Aortic smooth muscle cell (primary cell): ENCODE data around the gene ENTPD2. TPM values are rescaled to one million over a fixed set of nuclear protein-coding genes. Genes with fewer than 3 reads are reported as not detected.

Source experiments
- total RNA-seq: library from RNA; depleted of rRNA; stranded (reverse); fragments of >200 nt; gene quantifications from 2 replicates; pipeline ENCODE4 v1.2.3, GENCODE V29; 2014

ENTPD2 gene
- total RNA-seq = not detected in 2 replicates

DNA sequence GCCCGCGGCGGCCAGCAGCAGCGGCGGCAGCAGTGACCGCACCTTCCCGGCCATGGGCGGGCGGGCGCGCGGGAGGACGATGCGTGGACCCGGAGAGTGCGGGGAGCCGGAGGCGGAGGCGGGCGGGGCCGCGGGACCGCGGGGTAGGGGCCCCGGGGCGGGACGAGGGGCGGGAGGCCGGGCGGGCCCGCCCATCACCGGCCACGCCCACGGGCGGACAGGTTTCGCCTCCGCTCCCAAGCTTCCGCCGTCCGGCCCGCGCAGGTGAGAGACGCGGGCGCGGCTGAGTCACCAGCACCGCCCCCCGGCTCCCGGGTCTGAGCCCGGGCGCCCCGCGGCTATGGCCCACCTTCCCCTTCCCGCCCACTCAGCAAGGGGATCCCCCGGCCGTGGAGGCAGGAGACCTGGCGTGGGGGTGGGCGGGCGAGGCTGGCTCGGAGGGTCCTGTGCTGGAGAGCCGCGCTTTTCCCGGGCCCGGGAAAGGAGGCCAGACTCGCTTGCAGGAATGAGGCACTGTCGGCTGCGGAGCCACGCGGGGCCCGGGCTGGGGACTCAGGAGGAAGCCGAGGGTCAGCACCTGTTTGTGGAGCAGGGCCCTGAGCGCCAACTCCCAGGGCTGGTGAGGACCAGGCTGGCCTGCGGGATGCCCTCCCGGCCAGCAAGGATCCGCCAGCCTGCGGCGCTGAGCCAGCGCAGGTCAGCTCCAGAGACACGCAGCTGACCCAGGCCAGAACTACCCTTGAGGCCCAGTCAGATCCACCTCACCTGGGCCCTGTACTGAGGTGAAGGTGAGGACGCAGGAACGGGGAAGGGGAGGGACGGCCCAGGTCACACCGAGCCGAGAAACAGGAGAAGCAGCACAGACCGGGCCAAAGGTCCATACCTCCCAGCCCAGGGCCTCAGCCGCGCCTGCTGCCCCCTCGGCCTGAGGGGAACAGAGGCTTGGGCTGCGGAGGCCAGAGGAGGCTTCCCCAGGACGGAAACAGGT, at the start of gene ENTPD2:
TSS of gene ENTPD2 (minus strand) at position 118 of the 988 bp plus-strand sequence. CDS start at position 54, 64 bp downstream.

DNA sequence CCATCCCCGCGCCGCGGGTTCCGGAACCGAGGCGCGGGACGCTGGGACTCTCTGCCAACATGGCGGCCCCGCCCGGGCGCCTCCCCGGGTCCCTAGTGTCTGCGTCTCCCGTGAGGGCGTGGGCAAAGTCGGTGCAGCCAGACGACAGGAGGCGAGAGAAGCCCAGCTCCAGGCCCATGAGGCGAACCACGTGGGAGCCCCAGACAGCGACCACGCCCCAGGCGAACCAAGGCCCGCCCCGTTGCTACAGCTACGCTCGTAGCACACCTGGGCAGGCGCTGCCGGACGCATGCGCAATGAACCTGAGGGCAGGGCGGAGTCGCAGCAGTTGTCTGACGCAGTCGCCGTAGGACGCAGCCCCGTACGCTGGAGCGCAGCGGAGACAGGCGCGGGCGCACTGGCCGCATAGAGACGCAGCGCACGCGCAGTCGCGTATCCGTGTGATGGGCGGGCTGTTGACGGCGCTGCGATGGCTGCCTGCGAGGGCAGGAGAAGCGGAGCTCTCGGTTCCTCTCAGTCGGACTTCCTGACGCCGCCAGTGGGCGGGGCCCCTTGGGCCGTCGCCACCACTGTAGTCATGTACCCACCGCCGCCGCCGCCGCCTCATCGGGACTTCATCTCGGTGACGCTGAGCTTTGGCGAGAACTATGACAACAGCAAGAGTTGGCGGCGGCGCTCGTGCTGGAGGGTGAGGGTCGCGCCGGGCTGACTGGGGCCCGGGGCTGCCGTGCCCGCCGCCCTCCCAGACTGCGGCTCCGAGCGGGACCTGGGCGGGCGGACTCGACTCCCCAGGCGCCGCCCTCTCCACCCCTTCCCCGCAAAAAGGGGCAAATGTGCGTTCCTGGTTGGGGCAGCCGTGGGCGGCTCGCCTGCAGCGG, 32.9 kb upstream of the ENTPD2 start, which contains the start of gene MAN1B1:
TSS of gene MAN1B1 (plus strand) at position 455 of the 878 bp plus-strand sequence. CDS start at position 470, 15 bp downstream.

DNA sequence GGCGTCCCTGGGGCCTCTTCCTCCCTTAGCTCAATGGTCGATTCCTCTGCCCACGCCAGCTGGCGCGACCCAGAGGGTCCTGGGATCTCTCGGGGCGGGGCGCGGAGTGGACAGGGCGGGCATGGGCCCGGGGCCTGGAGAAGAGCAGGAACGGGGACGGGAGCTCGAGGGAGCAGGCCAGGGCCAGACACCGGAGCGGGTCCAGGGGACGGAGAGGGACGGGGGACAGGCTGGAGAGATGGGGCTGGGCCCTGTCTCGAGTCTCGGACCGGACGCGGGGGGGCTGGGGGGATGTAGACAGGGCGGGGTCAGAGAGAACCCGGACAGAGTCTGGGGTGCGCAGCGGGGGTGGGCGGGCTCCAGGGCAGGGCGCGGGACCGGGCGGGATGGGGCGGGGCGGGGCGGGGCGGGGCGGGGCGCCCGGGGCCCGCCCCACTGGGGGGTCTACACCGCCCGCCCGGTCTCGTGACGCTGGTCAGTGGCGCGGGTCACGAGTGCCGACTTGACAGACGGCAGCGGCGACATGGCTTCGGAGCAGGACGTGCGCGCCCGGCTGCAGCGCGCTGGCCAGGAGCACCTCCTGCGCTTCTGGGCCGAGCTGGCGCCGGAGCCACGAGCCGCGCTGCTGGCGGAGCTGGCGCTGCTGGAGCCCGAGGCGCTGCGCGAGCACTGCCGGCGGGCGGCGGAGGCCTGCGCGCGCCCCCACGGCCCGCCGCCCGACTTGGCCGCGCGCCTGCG, 23.3 kb upstream of the ENTPD2 start, which contains the start of gene UAP1L1:
TSS of gene UAP1L1 (plus strand) at position 508 of the 738 bp plus-strand sequence. CDS start at position 524, 16 bp downstream.

DNA sequence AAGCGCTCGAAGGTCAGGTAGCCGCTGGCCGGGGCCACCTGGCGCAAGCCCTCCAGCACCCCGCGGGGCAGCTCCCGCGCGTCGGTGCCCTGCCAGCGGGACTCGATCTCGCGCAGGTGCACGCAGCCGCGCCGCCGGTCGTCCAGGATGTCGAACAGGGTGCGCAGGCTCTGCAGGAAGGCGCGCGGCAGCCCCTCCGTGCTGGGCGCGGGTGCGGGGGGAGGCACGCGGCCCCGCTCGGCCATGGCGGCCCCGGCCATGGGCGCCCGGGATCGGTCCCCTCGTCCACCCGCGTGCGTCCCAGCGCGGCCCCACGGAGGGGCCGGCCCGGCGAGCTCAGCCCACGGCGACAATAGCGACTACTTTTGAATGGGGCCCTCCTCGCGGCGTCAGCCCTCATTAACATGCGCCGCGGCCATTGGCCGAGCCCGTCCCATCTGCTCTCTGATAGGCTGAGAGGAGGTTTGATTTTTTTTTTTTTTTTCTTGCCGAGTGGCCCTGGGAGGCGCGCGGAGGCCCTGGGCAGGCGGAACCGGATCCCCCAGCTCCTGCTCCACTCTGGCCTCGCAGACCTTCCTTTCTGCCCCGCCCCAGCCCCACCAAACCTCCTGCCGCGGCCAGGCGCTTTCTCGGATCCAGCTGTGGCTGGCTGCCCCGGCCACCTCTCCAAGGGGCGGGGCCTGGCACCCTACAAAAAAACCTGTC, 16.5 kb upstream of the ENTPD2 start, which contains the start of gene SAPCD2:
TSS of gene SAPCD2 (minus strand) at position 357 of the 705 bp plus-strand sequence. CDS start at position 260, 97 bp downstream.

DNA sequence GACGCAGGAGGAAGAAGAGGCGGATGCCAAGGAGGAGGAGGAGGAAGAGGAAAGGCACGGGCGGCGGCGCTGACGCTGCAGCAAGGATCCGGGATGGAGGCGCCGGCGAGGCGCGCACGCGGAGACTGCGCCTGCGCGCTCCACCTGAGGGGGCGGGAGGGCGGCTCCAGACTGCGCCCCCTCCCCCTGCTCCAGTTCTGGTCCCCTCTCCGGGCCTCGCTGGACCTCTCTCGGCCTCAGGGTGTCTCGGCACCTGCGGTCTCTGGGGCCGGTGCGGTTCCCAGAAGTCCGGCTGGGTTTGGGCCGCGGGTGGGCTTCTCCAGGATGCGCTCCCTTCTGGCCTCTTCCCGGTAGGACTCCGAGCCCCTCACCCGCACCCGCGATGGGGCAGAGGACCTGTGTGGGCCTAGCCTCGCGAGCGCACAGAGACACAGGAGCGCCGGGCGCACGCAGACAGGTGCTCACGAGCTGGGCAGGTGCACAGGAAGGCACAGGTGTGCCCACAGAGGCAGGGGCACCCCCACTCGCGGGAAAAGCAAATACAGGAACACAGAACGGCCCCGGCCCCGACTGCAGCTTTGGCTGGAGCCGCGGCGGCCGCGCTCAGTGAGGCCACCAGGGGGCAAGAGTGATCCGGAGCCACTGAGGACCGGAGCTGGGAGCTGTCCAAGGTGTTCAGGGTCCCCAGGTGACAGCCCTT, 7.6 kb downstream of the ENTPD2 start, which contains the start of gene NPDC1:
TSS of gene NPDC1 (minus strand) at position 90 of the 700 bp plus-strand sequence. CDS start 188 bp downstream, outside the sequence.

DNA sequence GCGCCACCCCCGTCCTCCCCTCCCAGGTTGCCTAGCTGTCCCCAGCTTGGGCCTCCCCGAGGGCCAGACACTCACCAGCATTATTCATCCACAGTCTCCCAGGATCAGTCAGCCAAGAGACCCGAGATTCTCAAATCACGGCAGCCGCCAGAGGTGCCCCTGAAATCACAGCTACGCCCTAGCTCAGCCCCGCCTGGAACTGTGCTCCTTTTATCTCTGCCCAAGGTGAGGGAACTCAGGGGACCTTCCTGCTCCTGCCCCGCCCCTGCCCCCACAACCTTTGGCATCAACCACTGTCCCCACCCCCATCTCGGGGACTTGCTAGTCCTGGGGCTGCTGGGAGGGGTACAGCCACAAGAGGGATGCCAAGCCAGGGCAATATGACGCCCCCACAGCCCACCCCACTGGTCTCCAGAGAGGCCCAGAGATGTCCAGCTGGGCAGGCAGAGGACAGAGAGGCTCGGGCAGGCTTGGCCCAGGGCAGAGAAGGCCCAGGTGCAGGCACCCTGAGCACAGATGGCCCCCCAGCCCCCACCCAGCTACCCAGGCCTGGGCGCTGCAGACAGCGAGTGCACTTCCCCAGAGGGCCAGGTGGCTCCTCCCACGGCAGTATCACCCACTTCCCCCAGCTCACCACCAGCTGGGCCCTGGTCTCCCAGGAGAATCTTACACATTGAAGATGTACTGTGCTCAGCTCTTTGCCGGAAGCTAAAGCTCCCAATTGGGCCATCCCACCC, 21.8 kb downstream of the ENTPD2 start, which contains the start of gene FUT7:
TSS of gene FUT7 (minus strand) at position 185 of the 737 bp plus-strand sequence. CDS start at position 88, 97 bp downstream.

DNA sequence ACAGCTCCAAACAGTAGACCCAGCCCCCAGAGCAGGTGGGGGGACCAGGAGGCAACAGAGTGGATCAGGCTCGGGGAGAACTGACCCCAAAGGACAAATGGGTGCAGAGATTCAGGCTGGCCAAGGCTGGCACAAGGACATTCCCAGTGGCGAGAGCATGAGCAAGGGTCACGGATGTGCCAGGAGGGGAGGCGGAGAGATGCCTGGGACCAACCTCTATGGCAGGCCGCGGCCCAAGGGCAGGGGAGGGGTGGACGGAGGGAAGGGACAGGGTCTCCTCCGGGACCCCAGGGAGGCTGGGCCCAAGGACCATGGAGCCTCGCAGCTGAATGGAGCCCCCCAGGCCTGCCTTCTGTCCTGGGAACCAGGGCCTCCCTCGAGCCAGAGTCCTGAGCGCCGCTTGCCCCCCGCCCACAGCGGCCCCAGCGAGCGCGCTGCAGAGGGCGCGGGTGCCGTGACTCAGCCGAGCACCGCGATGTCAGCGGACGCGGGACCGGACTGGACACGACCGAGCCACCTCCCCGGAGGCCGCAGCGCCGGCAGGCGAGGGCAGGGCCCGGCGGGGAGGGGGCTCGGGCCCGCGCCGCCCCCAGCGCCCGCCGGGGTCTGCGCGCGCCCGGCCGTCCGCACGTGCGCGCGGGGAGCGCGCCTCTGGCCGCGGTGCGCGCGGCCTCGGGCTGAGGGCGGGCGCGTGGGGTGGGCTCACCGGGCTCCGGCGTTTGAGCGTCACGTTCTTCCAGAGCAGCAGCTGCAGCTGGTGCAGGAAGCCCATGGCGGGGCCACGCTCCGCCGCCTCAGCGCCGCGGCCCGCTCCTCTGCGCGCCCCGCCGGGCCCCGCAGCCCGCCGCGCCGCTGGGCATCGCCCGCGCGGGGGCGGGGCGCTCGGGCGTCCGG, 26.2 kb downstream of the ENTPD2 start, which contains the start of gene ABCA2:
TSS of gene ABCA2 (minus strand) at position 869 of the 894 bp plus-strand sequence. CDS start at position 772, 97 bp downstream.

Other genes starting within 250 kb of the ENTPD2 start
- 57.2 and 62.2 TPM in 2 replicates for gene RABL6, start 246.1 kb downstream of the ENTPD2 start, total RNA-seq
- gene AJM1, start 211.6 kb downstream of the ENTPD2 start, total RNA-seq = 1.1 TPM in 2 replicates
- 161 and 208 TPM in 2 replicates for gene PHPT1, start 204.7 kb downstream of the ENTPD2 start, total RNA-seq
- gene MAMDC4, start 201.7 kb downstream of the ENTPD2 start, total RNA-seq = 0.40 and 0.68 TPM in 2 replicates
- 511 and 536 TPM in 2 replicates for gene EDF1, start 187.8 kb downstream of the ENTPD2 start, total RNA-seq
- 6.6 and 11.6 TPM in 2 replicates for gene TRAF2, start 167.5 kb downstream of the ENTPD2 start, total RNA-seq
- gene FBXW5, start 109.3 kb downstream of the ENTPD2 start, total RNA-seq = 144 and 185 TPM in 2 replicates
- 0.13 and 0.44 TPM in 2 replicates for gene C8G, start 108.8 kb downstream of the ENTPD2 start, total RNA-seq
- gene LCN12, start 101.8 kb downstream of the ENTPD2 start, total RNA-seq = 0.26 and 0.37 TPM in 2 replicates
- gene PTGDS, start 76.6 kb downstream of the ENTPD2 start, total RNA-seq = 9.8 and 21.8 TPM in 2 replicates
- 0.44 and 1.6 TPM in 2 replicates for gene LCNL1, start 71.1 kb downstream of the ENTPD2 start, total RNA-seq
- 11.6 and 15.6 TPM in 2 replicates for gene PAXX, start 61.6 kb downstream of the ENTPD2 start, total RNA-seq
- 4.8 and 5.2 TPM in 2 replicates for gene CLIC3, start 57.5 kb downstream of the ENTPD2 start, total RNA-seq
- gene ABCA2, start 25.8 kb downstream of the ENTPD2 start, total RNA-seq = 33.4 and 40.3 TPM in 2 replicates
- gene FUT7, start 22.0 kb downstream of the ENTPD2 start, total RNA-seq = not detected in 2 replicates
- 21.4 and 28.4 TPM in 2 replicates for gene NPDC1, start 7.9 kb downstream of the ENTPD2 start, total RNA-seq
- gene SAPCD2, start 16.5 kb upstream of the ENTPD2 start, total RNA-seq = 5.1 and 7.7 TPM in 2 replicates
- gene UAP1L1, start 23.5 kb upstream of the ENTPD2 start, total RNA-seq = 14.0 and 19.0 TPM in 2 replicates
- gene MAN1B1, start 32.9 kb upstream of the ENTPD2 start, total RNA-seq = 84.3 and 90.3 TPM in 2 replicates
- 83.8 and 87.8 TPM in 2 replicates for gene DPP7, start 60.7 kb upstream of the ENTPD2 start, total RNA-seq
- 0.06 and 0.13 TPM in 2 replicates for gene GRIN1, start 85.1 kb upstream of the ENTPD2 start, total RNA-seq
- gene LRRC26, start 116.0 kb upstream of the ENTPD2 start, total RNA-seq = not detected in 2 replicates
- gene TMEM210, start 118.0 kb upstream of the ENTPD2 start, total RNA-seq = not detected in 2 replicates
- 21.9 and 23.6 TPM in 2 replicates for gene ANAPC2, start 134.5 kb upstream of the ENTPD2 start, total RNA-seq
- 73.2 and 78.1 TPM in 2 replicates for gene SSNA1, start 134.6 kb upstream of the ENTPD2 start, total RNA-seq
- gene TPRN, start 146.7 kb upstream of the ENTPD2 start, total RNA-seq = 5.2 and 5.8 TPM in 2 replicates
- gene TMEM203, start 151.6 kb upstream of the ENTPD2 start, total RNA-seq = 28.7 and 34.1 TPM in 2 replicates
- gene NDOR1, start 151.6 kb upstream of the ENTPD2 start, total RNA-seq = 3.1 and 3.3 TPM in 2 replicates
- 0.40 and 0.50 TPM in 2 replicates for gene RNF208, start 168.2 kb upstream of the ENTPD2 start, total RNA-seq
- gene CYSRT1, start 171.1 kb upstream of the ENTPD2 start, total RNA-seq = 0.87 and 1.2 TPM in 2 replicates
- 0.12 and 0.13 TPM in 2 replicates for gene RNF224, start 173.4 kb upstream of the ENTPD2 start, total RNA-seq
- gene SLC34A3, start 176.8 kb upstream of the ENTPD2 start, total RNA-seq = 0.06 and 0.13 TPM in 2 replicates
- gene TUBB4B, start 187.2 kb upstream of the ENTPD2 start, total RNA-seq = 144 and 225 TPM in 2 replicates
- gene STPG3, start 197.2 kb upstream of the ENTPD2 start, total RNA-seq = not detected in 2 replicates
- gene NELFB, start 201.3 kb upstream of the ENTPD2 start, total RNA-seq = 44.7 and 51.8 TPM in 2 replicates
- gene TOR4A, start 223.7 kb upstream of the ENTPD2 start, total RNA-seq = 35.2 and 35.7 TPM in 2 replicates
- 0.25 and 0.53 TPM in 2 replicates for gene NRARP, start 248.2 kb upstream of the ENTPD2 start, total RNA-seq